Amniotic epithelial cell (primary cell): ENCODE results near the gene TTC12.

Experiments used
- DNase-seq: peaks from one replicate; pipeline ENCODE4 v3.0.0-alpha.2; 2010; ENCODE audit warnings: low read depth

The TTC12 gene

DNA sequence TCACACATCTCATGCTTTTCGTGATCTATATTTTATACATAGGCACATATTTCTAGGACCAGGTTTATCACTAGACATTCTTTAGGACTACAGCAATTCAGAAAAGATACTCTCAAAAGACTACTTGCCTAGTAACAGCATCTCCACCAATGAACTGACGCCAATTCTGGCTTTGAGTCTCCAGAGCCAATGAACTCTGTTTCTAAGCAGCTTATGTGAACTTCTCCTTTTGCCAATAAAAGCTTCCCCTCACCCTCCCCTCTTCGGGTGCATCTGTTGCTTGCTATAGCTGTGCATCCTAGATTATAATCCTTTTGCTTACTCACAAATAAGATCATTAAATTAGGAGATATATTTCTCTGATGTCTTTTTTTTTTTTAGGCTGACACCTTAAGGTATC is 61.8 kb downstream of the TTC12 start:
- peak; percentile 63 for DNase-seq

DNA sequence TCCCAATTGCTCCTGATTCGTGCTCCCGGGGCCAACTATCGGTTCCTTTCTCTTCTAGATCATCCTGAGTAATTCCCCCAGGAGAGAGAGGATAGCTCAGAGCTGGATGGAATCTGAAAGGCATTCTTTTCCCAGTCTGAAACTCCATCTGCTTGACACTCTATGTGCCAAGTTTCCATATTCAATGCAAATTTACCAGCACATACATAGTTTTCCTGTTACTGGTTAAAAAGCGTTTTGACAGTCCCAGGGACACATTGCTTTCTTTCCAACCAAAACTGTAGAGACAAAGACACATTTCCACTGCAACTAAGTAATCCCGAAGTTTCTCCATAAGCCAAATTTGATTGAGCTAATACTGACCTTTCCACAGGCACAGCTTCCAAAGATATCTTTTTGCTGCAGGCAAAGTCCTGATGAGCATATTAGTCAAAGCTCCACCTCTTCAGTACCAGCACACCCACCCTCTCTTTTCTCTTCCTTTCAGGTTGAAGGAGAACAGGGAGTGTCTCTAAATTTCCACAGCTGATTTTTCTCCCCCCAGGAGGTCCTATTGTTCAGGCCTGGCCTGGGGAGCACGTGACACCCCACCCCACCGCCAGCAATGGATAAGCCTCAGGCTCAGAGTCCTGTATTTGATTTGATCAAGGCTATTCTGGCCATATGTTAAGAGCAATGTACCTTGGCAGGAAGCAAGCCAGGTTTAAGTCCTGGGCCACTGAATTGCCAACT is 63.5 kb downstream of the TTC12 start:
- no peak for DNase-seq

- DNase-seq = no peak
Observed at GRCh38 chr11:113378692-113379091, 64.3 kb downstream of the TTC12 start.

DNA sequence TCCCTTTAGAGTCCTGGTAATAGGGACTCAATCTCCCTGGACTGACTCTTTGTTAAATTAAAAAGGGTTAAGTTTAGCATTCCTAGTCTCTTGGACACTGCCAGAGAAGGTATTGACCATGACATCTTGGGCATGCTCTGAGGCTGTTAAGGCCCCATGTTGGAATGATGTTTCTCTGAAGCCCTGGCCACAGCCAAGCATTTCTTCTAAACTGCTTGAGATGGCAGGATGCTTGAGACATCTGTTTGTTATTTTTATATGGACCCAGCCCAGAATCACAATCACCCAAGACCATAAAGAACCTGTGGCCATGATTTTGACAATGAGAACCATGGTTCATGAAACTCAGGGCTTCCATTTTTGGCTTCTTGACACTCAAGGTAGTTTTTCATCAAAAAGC is 67.7 kb downstream of the TTC12 start:
- no peak for DNase-seq

GRCh38 chr11:113384551-113384950 is 70.2 kb downstream of the TTC12 start:
- DNase-seq = peak; percentile 95

DNA sequence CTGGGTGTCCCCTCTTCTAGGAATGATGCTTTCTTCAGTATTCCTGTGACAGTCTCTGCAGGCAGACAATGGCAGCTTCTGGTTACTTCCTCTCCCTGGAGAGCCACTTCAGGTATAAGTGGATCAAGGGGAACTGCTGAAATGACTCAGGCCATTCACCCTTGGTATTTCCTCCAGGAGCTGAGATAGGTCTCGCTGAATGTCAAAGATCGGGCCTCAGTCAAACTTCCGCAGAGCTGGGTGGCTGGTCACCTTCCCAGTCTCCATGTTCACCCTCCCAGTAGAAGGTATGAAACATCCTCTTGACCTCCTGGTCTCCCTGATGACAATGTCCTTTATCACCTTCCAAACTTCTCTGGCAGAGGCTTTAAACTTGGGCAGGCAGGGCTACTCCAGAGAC is 71.4 kb downstream of the TTC12 start:
- no peak for DNase-seq

GRCh38 chr11:113386866-113387265 is 72.5 kb downstream of the TTC12 start:
- DNase-seq = no peak

DNA sequence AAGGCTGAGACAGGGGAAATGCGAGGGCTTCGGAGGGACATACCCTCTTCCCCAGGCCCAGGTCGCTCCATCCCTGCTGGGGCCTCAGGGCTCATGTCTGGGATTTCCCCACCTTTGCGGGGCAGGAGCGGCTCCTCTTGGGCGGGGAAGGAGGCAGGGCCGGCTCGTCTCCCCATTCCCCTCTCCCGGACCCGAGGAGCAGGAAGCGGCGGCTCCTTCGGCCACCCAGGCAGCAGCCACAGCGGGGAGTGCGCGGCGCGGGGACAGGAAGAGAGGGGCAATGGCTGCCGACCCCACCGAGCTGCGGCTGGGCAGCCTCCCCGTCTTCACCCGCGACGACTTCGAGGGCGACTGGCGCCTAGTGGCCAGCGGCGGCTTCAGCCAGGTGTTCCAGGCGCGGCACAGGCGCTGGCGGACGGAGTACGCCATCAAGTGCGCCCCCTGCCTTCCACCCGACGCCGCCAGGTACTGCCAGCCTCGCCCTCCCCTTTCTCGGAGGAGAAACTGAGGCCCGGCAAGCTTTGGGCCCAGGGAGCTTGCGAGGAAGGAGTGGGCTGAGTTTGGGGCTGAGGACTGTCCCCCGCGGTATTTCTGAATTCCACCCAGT is 73.3 kb downstream of the TTC12 start, which contains the start of gene ANKK1:
Gene ANKK1, plus strand, starts transcription at position 175 of the 607 bp plus-strand sequence. Its CDS starts 106 bp downstream, at position 281.
- no peak for DNase-seq

DNA sequence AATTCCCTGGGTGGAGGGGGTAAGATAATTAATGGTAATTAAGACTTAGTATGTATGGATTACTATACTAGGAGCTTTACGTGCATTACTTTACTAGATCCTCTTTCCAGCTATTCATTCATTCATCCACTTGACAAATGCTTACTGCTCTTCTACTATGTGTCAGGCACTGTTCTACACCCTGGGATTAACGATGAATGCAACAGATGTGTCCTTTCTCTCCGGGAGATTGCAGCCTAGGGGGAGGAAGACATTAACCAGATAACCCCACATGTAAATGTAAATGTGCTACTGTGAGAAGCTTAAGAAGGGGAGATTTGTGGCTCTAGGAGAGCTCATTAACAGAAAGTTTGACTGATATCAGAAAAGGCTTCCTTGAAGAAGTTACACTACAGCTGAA is 74.9 kb downstream of the TTC12 start:
- DNase-seq = peak; percentile 57

DNA sequence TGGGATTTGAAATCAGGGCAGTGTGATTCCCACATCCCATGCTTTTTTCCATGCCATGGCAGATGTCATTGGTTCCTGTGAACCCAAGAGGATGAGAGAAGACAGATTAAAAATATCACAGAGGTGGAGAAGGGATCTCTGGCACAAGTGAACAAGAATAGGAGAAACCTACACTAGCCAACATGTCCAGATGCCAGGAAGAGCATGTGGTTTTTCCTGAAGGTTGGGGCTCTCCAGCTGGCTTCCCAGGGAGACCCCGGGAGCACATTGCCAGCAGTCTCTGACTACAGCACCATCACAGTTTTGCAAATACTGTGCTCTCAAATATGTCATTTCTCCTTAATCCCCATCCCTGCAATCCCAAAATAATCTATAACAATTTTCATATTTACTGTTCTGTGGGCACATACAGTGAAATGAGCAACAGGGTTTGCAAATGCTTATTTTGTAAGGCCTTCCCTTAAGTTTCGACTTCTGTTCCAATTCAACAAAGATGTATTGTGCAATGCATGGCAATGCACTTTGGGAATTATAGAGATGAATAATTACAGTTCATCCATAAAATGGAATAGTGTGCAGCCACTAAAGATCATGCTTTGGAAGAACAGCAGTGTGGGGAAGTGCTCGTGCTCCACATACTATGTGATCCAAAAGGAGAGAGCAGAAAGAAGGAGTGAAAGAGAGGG is 78.0 kb downstream of the TTC12 start:
- no peak for DNase-seq

DNA sequence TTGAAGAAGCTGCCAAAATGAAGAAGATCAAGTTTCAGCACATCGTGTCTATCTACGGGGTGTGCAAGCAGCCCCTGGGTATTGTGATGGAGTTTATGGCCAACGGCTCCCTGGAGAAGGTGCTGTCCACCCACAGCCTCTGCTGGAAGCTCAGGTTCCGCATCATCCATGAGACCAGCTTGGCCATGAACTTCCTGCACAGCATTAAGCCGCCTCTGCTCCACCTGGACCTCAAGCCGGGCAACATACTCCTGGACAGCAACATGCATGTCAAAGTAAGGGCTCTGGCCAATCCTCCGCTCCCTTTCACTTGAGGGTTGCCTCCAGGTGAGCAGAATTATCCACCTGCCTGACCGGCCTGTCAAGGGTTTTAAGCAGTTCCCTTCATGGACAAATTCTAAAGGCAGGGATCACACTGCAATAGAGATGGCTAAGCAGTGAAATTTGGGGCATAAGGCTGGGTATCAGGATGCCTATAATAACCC is 79.2 kb downstream of the TTC12 start:
- no peak for DNase-seq

DNA sequence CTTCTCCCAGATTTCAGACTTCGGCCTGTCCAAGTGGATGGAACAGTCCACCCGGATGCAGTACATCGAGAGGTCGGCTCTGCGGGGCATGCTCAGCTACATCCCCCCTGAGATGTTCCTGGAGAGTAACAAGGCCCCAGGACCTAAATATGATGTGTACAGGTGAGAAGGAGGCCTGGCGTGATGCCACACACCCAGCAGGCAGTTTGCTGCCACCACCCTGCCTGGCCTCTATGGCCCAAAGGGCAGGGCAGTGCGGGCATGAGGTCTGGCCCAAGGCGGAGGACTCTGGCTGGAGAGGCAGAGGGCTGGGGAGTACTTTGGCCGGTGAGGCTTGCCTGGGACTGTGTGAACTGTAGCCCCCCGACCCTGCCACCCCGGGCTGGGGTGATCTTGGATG is 80.5 kb downstream of the TTC12 start:
- DNase-seq = no peak

GRCh38 chr11:113395782-113396336 is 81.5 kb downstream of the TTC12 start:
- no peak for DNase-seq

- no peak for DNase-seq
Observed at GRCh38 chr11:113396690-113397089, 82.3 kb downstream of the TTC12 start.

GRCh38 chr11:113397212-113397611 is 82.8 kb downstream of the TTC12 start:
- no peak for DNase-seq

GRCh38 chr11:113397821-113398220 is 83.4 kb downstream of the TTC12 start:
- DNase-seq = no peak

GRCh38 chr11:113398669-113399430 is 84.5 kb downstream of the TTC12 start:
- no peak for DNase-seq

DNA sequence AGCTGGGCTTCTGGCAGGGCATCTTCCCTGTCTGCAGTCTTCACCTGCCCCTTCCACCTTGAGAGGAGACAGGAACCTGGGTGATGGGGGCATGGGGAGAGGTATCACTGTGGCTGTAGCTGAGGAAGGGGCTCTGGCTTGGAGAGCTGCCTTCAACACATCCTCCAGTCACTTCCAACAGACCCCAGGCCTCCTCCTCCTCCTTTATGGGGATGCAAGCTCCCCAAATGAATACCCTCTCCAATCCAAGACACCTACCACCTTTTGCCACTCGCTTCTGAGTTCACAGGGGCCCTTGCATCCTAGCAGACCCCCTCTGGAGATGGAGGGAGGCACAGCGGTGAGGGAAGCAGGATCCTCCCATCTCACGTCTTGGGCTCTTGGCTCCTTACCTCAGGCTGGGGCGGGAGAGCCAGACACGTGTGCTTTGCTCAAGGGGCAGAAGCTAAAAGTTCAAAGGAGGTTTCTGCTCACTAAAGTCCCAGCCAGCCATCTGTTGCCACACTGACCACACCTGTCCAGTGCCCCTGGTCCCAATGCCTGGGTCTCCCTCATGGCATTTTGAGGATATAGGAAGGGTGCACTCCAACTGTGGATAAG is 86.3 kb downstream of the TTC12 start:
- DNase-seq = no peak

DNA sequence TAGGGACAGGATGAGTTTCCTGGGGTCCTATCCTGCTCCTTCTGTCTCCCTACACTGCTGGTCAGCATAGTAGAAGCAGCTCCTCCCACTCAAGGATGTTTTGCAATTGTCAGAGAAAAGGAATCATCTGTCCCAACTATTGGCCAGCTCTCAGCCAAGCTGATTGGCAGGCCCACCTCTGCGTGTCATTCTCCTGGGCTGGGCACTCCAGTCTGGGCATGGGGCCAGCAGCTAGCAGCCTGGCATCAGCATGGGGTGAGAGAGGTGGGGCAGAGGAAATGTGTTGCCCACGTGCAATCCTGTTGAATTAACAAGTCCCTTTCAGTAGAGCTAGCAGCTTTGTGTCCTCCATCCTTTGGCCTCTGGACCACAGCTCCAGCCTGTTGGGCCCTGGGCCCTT is 87.3 kb downstream of the TTC12 start:
- peak; percentile 41 for DNase-seq

DNA sequence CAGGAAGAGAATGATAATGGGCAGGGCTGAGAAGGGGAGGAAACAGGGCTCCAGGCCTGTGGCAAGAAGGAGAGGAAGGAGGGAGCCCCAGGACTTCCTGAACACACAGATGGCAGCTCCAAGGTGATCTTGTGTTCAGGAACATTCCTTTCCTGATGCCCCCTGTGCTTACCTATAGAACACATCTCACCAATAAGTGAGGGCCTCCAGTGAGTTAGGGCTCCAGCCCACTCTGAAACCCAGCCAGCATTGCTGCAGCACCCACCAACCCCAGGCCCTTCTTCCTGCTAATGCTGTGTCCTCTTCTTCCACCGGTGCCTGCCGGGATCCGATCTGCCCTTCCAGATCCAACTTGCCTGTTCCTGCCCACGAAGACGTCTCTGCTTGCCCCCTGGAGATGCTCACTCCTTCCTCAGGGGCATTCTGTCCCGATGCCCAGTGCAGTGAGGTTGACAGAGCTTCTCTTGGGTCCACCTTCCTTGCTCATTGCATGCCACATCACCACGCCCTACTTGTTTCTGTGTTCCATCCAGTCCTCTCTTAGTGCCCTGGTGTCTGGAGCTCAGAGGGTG is 90.6 kb downstream of the TTC12 start:
- no peak for DNase-seq
